IPS-20b (cell line): ENCODE measurements around the gene RSAD2.
"Not testable (repeated sequence)": the region's sequence is repeated elsewhere in the genome, so short reads cannot be mapped to it uniquely, and the experiment has no call there.

ENCODE experiments used
- H3K27ac ChIP-seq: one replicate; pipeline ENCODE4 v1.5.1; 2013; ENCODE audit warnings: low read length
- H3K27me3 ChIP-seq: 2 replicates; pipeline ENCODE4 v1.6.1; 2013; ENCODE audit warnings: mild to moderate bottlenecking, low read length, inconsistent platforms; ENCODE audit not compliant: insufficient read depth
- H3K36me3 ChIP-seq: 2 replicates; pipeline ENCODE4 v1.6.1; 2013; ENCODE audit warnings: low read depth, mild to moderate bottlenecking, inconsistent platforms, low read length, moderate library complexity; ENCODE audit not compliant: insufficient read depth
- H3K4me1 ChIP-seq: 2 replicates; pipeline ENCODE4 v1.6.1; 2013; ENCODE audit warnings: mild to moderate bottlenecking, control low read depth, inconsistent platforms, low read length, moderate library complexity; ENCODE audit not compliant: insufficient read depth
- H3K4me3 ChIP-seq: 2 replicates; pipeline ENCODE4 v1.5.1; 2013; ENCODE audit warnings: mild to moderate bottlenecking, low read length, inconsistent platforms
- H3K9ac ChIP-seq: 2 replicates; pipeline ENCODE4 v1.6.1; 2013; ENCODE audit warnings: low read depth, mild to moderate bottlenecking, inconsistent platforms, low read length, moderate library complexity
- H3K9me3 ChIP-seq: 2 replicates; pipeline ENCODE4 v1.6.1; 2013; ENCODE audit warnings: mild to moderate bottlenecking, low read depth, low read length, inconsistent platforms; ENCODE audit not compliant: insufficient read depth

The RSAD2 gene

GRCh38 chr2:6930923-6931647, 53.5 kb downstream of the RSAD2 start:
- no peak overlapping the region for H3K27ac ChIP-seq
- H3K27me3 ChIP-seq, result no peaks in the 10 kb centered on the region
- H3K9ac ChIP-seq, result no peak overlapping the region
- H3K4me3 ChIP-seq, result no peak overlapping the region
- H3K9me3 ChIP-seq, result no peaks in the 10 kb centered on the region; the same call in 1 of the 2 replicates
- H3K36me3 ChIP-seq, result no peaks in the 10 kb centered on the region
- H3K4me1 ChIP-seq, result peaks cover 19% of the 10 kb centered on the region

- Histone ChIP-seq H3K27ac (no peak overlapping the region), H3K9me3 (no peaks in the 10 kb centered on the region; the same call in 1 of the 2 replicates), H3K27me3 (no peaks in the 10 kb centered on the region), H3K4me1 (peaks cover 19% of the 10 kb centered on the region), H3K9ac (no peak overlapping the region), H3K4me3 (no peak overlapping the region), H3K36me3 (no peaks in the 10 kb centered on the region)
These were observed 54.2 kb downstream of the RSAD2 start for GRCh38 chr2:6931753-6932152.

GRCh38 chr2:6932206-6932605, 54.6 kb downstream of the RSAD2 start:
- H3K27ac ChIP-seq, result no peak overlapping the region
- no peaks in the 10 kb centered on the region; the same call in 1 of the 2 replicates for H3K9me3 ChIP-seq
- H3K4me3 ChIP-seq, result no peak overlapping the region
- no peaks in the 10 kb centered on the region for H3K36me3 ChIP-seq
- H3K9ac ChIP-seq, result no peak overlapping the region
- peaks cover 19% of the 10 kb centered on the region for H3K4me1 ChIP-seq
- H3K27me3 ChIP-seq, result no peaks in the 10 kb centered on the region

GRCh38 chr2:6932828-6933227, 55.3 kb downstream of the RSAD2 start:
- Histone ChIP-seq H3K9me3 (no peaks in the 10 kb centered on the region; the same call in 1 of the 2 replicates), H3K27ac (no peak overlapping the region), H3K9ac (no peak overlapping the region), H3K4me3 (no peak overlapping the region), H3K4me1 (peaks cover 25% of the 10 kb centered on the region), H3K36me3 (no peaks in the 10 kb centered on the region), H3K27me3 (no peaks in the 10 kb centered on the region)

- H3K27me3 ChIP-seq, result no peaks in the 10 kb centered on the region
- no peak overlapping the region for H3K27ac ChIP-seq
- H3K9ac ChIP-seq, result no peak overlapping the region
- H3K9me3 ChIP-seq, result no peaks in the 10 kb centered on the region
- H3K36me3 ChIP-seq, result no peaks in the 10 kb centered on the region
- H3K4me3 ChIP-seq, result no peak overlapping the region
- H3K4me1 ChIP-seq, result peaks cover 30% of the 10 kb centered on the region
These were observed 56.3 kb downstream of the RSAD2 start for GRCh38 chr2:6933911-6934310.

- no peaks in the 10 kb centered on the region for H3K27me3 ChIP-seq
- no peak overlapping the region for H3K27ac ChIP-seq
- H3K9ac ChIP-seq, result no peak overlapping the region
- H3K9me3 ChIP-seq, result no peaks in the 10 kb centered on the region
- H3K4me3 ChIP-seq, result no peak overlapping the region
- peaks cover 34% of the 10 kb centered on the region for H3K4me1 ChIP-seq
- H3K36me3 ChIP-seq, result no peaks in the 10 kb centered on the region
These were observed 56.8 kb downstream of the RSAD2 start for GRCh38 chr2:6934345-6934744.

- Histone ChIP-seq H3K9ac (no peak overlapping the region), H3K9me3 (no peaks in the 10 kb centered on the region), H3K27me3 (no peaks in the 10 kb centered on the region), H3K4me3 (no peak overlapping the region), H3K36me3 (no peaks in the 10 kb centered on the region), H3K4me1 (peaks cover 41% of the 10 kb centered on the region), H3K27ac (no peak overlapping the region)
These were observed 57.4 kb downstream of the RSAD2 start for GRCh38 chr2:6934758-6935651.

GRCh38 chr2:6935652-6936020, 58.1 kb downstream of the RSAD2 start:
- H3K9me3 ChIP-seq, H3K9ac ChIP-seq, H3K4me3 ChIP-seq, H3K27me3 ChIP-seq, H3K27ac ChIP-seq, H3K36me3 ChIP-seq: not testable (repeated sequence)
- peaks cover 47% of the 10 kb centered on the region for H3K4me1 ChIP-seq

- Histone ChIP-seq H3K27ac (no peak overlapping the region), H3K36me3 (peaks cover 5% of the 10 kb centered on the region), H3K9me3 (no peaks in the 10 kb centered on the region), H3K27me3 (no peaks in the 10 kb centered on the region), H3K4me3 (no peak overlapping the region), H3K4me1 (peaks cover 45% of the 10 kb centered on the region), H3K9ac (no peak overlapping the region)
These were observed 59.6 kb downstream of the RSAD2 start for GRCh38 chr2:6937157-6937556.

- H3K36me3 ChIP-seq, result peaks cover 7% of the 10 kb centered on the region
- no peak overlapping the region for H3K9ac ChIP-seq
- H3K27ac ChIP-seq, result no peak overlapping the region
- H3K9me3 ChIP-seq, result no peaks in the 10 kb centered on the region
- no peak overlapping the region for H3K4me3 ChIP-seq
- peaks cover 42% of the 10 kb centered on the region for H3K4me1 ChIP-seq
- H3K27me3 ChIP-seq, result no peaks in the 10 kb centered on the region
These were observed 60.0 kb downstream of the RSAD2 start for GRCh38 chr2:6937582-6937981.

GRCh38 chr2:6939071-6939470, 61.5 kb downstream of the RSAD2 start:
- Histone ChIP-seq H3K4me1 (peaks cover 35% of the 10 kb centered on the region; the same call in 1 of the 2 replicates), H3K9me3 (no peaks in the 10 kb centered on the region), H3K27me3 (no peaks in the 10 kb centered on the region), H3K27ac (no peak overlapping the region), H3K4me3 (no peak overlapping the region), H3K36me3 (peaks cover 14% of the 10 kb centered on the region), H3K9ac (no peak overlapping the region)

GRCh38 chr2:6940820-6941219, 63.2 kb downstream of the RSAD2 start:
- no peaks in the 10 kb centered on the region for H3K9me3 ChIP-seq
- H3K27ac ChIP-seq, result no peak overlapping the region
- no peak overlapping the region for H3K4me3 ChIP-seq
- peaks cover 35% of the 10 kb centered on the region; the same call in 1 of the 2 replicates for H3K4me1 ChIP-seq
- peaks cover 14% of the 10 kb centered on the region for H3K36me3 ChIP-seq
- no peaks in the 10 kb centered on the region for H3K27me3 ChIP-seq
- no peak overlapping the region for H3K9ac ChIP-seq
